Tibial artery (tissue), 4 donors: Measurements from ENCODE around the gene INSC.

Experiments used
- DNase-seq, 2 donors: peaks; one replicate each; pipeline ENCODE4 v3.0.0-alpha.2; 2019
- H3K27ac ChIP-seq, 2 donors: fragments of 200-600 bp; sonication (generic) in 1 of 2; 1 replicate in 1 of 2; 2 replicates in 1 of 2; pipeline ENCODE4 v1.5.1; 2018 to 2019; ENCODE audit warnings: mild to moderate bottlenecking in 1 of 2
- H3K27me3 ChIP-seq, 2 donors: fragments of 200-600 bp; sonication (generic) in 1 of 2; one replicate each; pipeline versions ENCODE4 v1.5.1 to v1.6.0; 2016 to 2019
- H3K36me3 ChIP-seq, 3 donors: fragments of 200-600 bp; sonication (generic) in 2 of 3; one replicate each; pipeline ENCODE4 v1.5.1; 2016 to 2019; ENCODE audit warnings: mild to moderate bottlenecking in 2 of 3
- H3K4me1 ChIP-seq, 4 donors: fragments of 200-600 bp; sonication (generic) in 2 of 4; 1 replicate in 3 of 4; 2 replicates in 1 of 4; pipeline ENCODE4 v1.5.1; 2016 to 2019
- H3K4me3 ChIP-seq, 2 donors: fragments of 200-600 bp; sonication (generic) in 1 of 2; 1 replicate in 1 of 2; 2 replicates in 1 of 2; pipeline ENCODE4 v1.5.1; 2018 to 2019; ENCODE audit warnings: mild to moderate bottlenecking in 2 of 2
- H3K9me3 ChIP-seq, 3 donors: fragments of 200-600 bp; sonication (generic) in 1 of 3; one replicate each; pipeline ENCODE4 v1.5.1; 2016 to 2019
- intact Hi-C: fragments of 100-400 bp; cut with DNase I; formaldehyde crosslinking; loops from one replicate; pipeline ENCODE4 v1.15.0; 2023; ENCODE audit warnings: low total_unique reads
- TF ChIP-seq, protein P1 (sequence below), 2 experiments: fragments of 200-600 bp in 1 of 2; fragments of 450-650 bp in 1 of 2; IDR thresholded peaks; one replicate each; pipeline ENCODE4 v1.5.1; 2017 to 2019; ENCODE audit warnings: antibody characterized with exemption in 2 of 2, mild to moderate bottlenecking in 1 of 2, moderate library complexity in 1 of 2

The INSC gene

DNA sequence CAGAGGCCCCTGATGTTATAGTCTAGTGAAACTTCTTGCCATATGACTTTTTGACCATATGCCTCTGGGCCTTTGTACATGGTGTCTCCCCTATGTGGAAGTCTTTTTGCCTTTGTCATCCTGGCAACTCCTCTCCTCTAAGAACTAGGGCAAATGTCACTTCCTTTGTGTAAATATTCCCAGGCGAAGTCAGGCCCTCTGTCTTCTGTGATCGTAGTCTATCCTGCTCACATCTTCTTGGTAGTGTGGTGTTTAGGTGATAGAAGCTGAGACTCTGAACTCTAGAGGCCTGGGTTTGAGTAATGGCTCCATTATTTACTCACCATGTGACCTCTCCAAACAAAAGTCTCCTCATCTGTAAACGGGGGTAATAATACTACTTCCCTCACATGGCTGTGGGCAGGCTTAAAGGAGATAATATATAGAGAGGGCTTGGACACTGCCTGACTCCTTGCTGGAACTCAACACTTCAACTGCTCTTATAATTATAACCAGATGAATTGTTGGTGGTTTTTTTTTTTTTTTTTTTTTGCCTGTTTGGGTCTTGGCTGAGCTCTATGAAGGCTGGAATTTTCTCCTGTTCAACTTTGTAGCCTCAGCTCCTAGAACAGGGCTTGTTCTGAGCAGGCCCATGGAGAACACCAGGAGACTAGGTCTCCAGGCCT, 43.8 kb downstream of the INSC start:
- intact Hi-C loops = no loop called here
- TF ChIP-seq, protein P1, sequence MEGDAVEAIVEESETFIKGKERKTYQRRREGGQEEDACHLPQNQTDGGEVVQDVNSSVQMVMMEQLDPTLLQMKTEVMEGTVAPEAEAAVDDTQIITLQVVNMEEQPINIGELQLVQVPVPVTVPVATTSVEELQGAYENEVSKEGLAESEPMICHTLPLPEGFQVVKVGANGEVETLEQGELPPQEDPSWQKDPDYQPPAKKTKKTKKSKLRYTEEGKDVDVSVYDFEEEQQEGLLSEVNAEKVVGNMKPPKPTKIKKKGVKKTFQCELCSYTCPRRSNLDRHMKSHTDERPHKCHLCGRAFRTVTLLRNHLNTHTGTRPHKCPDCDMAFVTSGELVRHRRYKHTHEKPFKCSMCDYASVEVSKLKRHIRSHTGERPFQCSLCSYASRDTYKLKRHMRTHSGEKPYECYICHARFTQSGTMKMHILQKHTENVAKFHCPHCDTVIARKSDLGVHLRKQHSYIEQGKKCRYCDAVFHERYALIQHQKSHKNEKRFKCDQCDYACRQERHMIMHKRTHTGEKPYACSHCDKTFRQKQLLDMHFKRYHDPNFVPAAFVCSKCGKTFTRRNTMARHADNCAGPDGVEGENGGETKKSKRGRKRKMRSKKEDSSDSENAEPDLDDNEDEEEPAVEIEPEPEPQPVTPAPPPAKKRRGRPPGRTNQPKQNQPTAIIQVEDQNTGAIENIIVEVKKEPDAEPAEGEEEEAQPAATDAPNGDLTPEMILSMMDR (IDR thresholded peaks at IDR 0.05) = no peak
- H3K27me3 ChIP-seq = no peaks in the 10 kb centered on the region
- no peak overlapping the region for H3K4me3 ChIP-seq
- H3K4me1 ChIP-seq = no peaks in the 10 kb centered on the region
- no peak overlapping the region for H3K27ac ChIP-seq
- H3K36me3 ChIP-seq = no peaks in the 10 kb centered on the region
- no peak for DNase-seq
- no peaks in the 10 kb centered on the region for H3K9me3 ChIP-seq

DNA sequence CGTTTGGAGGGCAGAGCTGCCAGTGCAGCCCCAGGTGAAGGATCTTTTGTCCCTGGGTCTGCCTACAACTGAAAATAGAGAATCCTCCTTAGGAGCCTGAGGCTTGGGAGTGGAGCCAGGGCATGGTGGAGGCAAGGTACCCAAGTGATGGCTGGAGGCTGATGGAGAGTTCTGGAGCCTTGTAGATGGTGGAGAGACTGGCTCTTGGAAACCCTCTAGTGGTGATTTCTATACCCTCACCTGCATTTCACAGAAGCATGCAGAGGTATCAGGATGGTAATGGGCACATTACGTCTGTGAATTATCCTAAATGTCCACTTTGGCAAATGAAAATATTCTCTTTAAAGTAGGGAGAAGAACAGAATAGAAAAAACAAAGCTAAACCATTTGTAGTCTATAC, 44.4 kb downstream of the INSC start:
- no peak for DNase-seq
- H3K4me3 ChIP-seq = no peak overlapping the region
- no peaks in the 10 kb centered on the region for H3K27me3 ChIP-seq
- intact Hi-C loops = no loop called here
- TF ChIP-seq, protein P1 (IDR thresholded peaks at IDR 0.05) = no peak
- no peak overlapping the region for H3K27ac ChIP-seq
- no peaks in the 10 kb centered on the region for H3K4me1 ChIP-seq
- no peaks in the 10 kb centered on the region for H3K36me3 ChIP-seq
- no peaks in the 10 kb centered on the region for H3K9me3 ChIP-seq

DNA sequence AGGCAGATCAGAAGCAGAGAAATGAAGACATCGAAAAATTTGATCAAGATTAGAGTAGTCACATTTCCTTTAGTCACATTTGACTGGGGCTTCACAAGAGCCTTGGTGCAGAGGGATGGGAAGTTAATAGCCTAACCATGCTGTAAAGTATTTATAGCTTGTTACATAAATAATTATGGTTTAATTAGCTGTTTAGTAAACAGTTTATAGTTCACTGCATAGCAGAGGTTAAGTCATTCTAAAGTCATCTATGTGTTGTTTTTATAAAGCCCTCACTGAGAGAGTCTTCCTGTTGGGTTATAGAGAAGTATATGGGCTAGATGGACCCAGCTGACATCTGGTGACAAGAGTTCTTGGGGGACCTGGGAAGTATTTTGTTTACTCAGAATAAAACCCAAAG, 47.1 kb downstream of the INSC start:
- H3K36me3 ChIP-seq = no peaks in the 10 kb centered on the region
- intact Hi-C loops = no loop called here
- DNase-seq = no peak
- H3K4me3 ChIP-seq = no peak overlapping the region
- no peak overlapping the region for H3K27ac ChIP-seq
- TF ChIP-seq, protein P1 (IDR thresholded peaks at IDR 0.05) = no peak
- H3K27me3 ChIP-seq = no peaks in the 10 kb centered on the region
- no peaks in the 10 kb centered on the region for H3K9me3 ChIP-seq
- H3K4me1 ChIP-seq = no peaks in the 10 kb centered on the region

DNA sequence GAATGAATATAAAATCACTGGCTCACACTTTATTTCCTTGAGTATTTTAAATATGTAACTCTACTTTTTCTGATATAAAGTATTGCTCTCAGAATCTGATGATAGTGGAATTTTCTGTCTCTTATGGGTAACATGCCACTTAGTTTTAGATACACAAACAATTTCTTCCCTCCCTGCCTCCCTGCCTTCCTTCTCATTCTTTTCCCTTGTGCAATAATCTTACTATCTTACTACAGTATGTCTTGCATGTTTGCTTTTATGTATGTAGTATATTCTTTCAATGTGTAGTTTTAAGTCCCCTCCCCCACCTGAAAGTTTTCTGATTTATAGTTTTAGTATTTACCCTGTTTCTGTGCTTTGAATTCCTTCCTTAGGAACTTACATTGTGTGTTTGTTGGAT, 48.4 kb downstream of the INSC start:
- Histone ChIP-seq H3K27me3 (no peaks in the 10 kb centered on the region), H3K9me3 (no peaks in the 10 kb centered on the region), H3K27ac (no peak overlapping the region), H3K4me3 (no peak overlapping the region), H3K4me1 (no peaks in the 10 kb centered on the region), H3K36me3 (no peaks in the 10 kb centered on the region)
- intact Hi-C loops = no loop called here
- no peak for DNase-seq
- TF ChIP-seq, protein P1 (IDR thresholded peaks at IDR 0.05) = no peak

DNA sequence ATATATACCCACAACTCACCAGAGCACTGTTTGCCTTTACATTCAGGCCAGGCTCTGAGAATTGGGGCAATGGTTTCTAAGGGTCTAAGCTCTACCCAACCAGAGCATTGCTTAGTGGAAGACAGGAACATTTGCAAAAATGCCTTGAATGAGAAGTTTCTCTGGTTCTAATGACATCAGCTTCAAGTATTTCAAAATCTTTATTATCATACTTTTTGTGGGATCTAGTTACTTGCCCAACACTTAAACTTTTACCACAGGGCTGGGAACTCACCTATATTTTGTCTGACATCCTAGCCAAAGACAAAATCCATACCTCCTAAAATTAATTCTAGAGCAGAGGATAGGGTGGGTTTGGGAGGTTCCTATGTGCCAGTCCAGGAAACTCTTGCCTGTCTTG, 51.5 kb downstream of the INSC start:
- Histone ChIP-seq H3K27ac (no peak overlapping the region), H3K9me3 (no peaks in the 10 kb centered on the region), H3K4me1 (no peaks in the 10 kb centered on the region), H3K4me3 (no peak overlapping the region), H3K27me3 (no peaks in the 10 kb centered on the region), H3K36me3 (no peaks in the 10 kb centered on the region)
- no peak for DNase-seq
- intact Hi-C loops = no loop called here
- TF ChIP-seq, protein P1 (IDR thresholded peaks at IDR 0.05) = no peak
